ENCODE data around the gene OR4F6. TPM values are rescaled to one million over a fixed set of nuclear protein-coding genes. Genes with fewer than 3 reads are reported as not detected.

The OR4F6 gene
- total and polyA plus RNA-seq, 2 of the 13 experiments (the other 11 are each of a cell fraction or from before 2014, with no cell fraction given), result not detected

DNA sequence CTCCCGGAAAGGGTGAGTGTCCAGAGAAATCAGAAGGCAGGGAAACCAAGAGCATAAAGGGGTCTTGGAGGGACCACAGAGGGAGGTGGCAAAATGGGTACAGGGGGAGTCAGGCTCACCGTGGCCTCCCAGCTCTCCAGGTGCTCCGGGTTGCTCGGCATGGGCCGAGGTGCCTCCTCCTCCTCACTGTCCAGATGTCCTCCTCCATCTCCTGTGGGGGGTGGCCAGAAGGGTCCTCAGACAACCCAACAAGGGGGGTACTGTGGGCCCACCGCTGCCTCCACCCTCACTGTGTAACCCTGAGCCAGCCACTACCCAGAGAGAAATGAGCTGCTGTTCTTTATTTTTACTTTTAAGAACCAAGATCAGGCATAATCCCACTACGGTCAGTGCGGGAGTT, 30.4 kb upstream of the OR4F6 start:
- TF ChIP-seq ZNF263 (CRISPR knock-in tag; IDR thresholded peaks at IDR 0.05) (no peak), ZNF335 (CRISPR knock-in tag; IDR thresholded peaks at IDR 0.05) (no peak), ARNT2 (CRISPR knock-in tag; IDR thresholded peaks at IDR 0.05; ENCODE audit: low read depth) (no peak), ZNF619 (CRISPR knock-in tag; IDR thresholded peaks at IDR 0.05) (no peak), ZNF777 (CRISPR knock-in tag; IDR thresholded peaks at IDR 0.05) (no peak), ZNF737 (CRISPR knock-in tag; IDR thresholded peaks at IDR 0.05; ENCODE audit: borderline replicate concordance) (no peak), U2AF1 (optimal IDR thresholded peaks at IDR 0.05; ENCODE audit: low read depth, low read length) (no peak), TARDBP (CRISPR knock-in tag; IDR thresholded peaks at IDR 0.05) (no peak), DR1 (CRISPR knock-in tag; IDR thresholded peaks at IDR 0.05) (no peak), EHMT2 (IDR thresholded peaks at IDR 0.05; ENCODE audit: borderline replicate concordance, low read depth, low read length) (no peak), RBFOX2 (IDR thresholded peaks at IDR 0.05; ENCODE audit: low read depth, low read length) (no peak)
- TF ChIP-seq, protein P1, sequence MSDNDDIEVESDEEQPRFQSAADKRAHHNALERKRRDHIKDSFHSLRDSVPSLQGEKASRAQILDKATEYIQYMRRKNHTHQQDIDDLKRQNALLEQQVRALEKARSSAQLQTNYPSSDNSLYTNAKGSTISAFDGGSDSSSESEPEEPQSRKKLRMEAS (IDR thresholded peaks at IDR 0.05), result no peak
- TF ChIP-seq, protein P2, sequence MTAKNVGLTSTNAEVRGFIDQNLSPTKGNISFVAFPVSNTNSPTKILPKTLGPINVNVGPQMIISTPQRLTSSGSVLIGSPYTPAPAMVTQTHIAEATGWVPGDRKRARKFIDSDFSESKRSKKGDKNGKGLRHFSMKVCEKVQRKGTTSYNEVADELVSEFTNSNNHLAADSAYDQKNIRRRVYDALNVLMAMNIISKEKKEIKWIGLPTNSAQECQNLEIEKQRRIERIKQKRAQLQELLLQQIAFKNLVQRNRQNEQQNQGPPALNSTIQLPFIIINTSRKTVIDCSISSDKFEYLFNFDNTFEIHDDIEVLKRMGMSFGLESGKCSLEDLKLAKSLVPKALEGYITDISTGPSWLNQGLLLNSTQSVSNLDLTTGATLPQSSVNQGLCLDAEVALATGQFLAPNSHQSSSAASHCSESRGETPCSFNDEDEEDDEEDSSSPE (CRISPR knock-in tag; IDR thresholded peaks at IDR 0.05), result no peak
- H2AFZ ChIP-seq (ENCODE audit: low read length), result no peak overlapping the region
- intact Hi-C loops (cut with micrococcal nuclease; ENCODE audit: unreplicated experiment) (no loop called here), in situ Hi-C loops (cut with HindIII; ENCODE audit: extremely low pct_ligation_motif_present, low pct_unique_long_range_greater_than_20kb) (no loop called here)
- H3K27ac ChIP-seq (ENCODE audit: extremely low read length, insufficient read depth, low read length), result no peak overlapping the region
- H3K27me3 ChIP-seq (ENCODE audit: control insufficient read depth in 1 of 2, insufficient read depth in 2 of 2, low read length in 2 of 2), result peaks cover 2 to 46% of the 10 kb centered on the region in 2 experiments; a peak in 2 of 5 replicates
- DNase-seq (ENCODE audit: low spot score), result no peak
- no peaks in the 10 kb centered on the region for H3K9me3 ChIP-seq (ENCODE audit: low read length)
- FAIRE-seq, result no peak
- ATAC-seq, result no peak
- H3K4me2 ChIP-seq (ENCODE audit: low read depth, low read length), result no peak overlapping the region
- WGBS (ENCODE audit: low lambda C conversion rate), result 6% methylated on average over 5 of the region's 8 CpGs
- CTCF ChIA-PET (ENCODE audit: low intra/inter-chr PET ratio, low total read pairs), result no interaction called here
- H4K20me1 ChIP-seq (ENCODE audit: insufficient read depth, low read length), result no peaks in the 10 kb centered on the region
- BruUV-seq (replicated peaks), result no TSS peak
- H3K9ac ChIP-seq (ENCODE audit: insufficient read depth, low read depth, low read length), result no peak overlapping the region
- H3K4me3 ChIP-seq (replicated peaks in 1 of 3; ENCODE audit: insufficient read depth in 1 of 3, low read depth in 2 of 3, low read length in 3 of 3), result no peak overlapping the region
- no peaks in the 10 kb centered on the region for H3K79me2 ChIP-seq (ENCODE audit: insufficient read depth, low read length)
- POLR2A ChIA-PET, result no interaction called here
- H3K36me3 ChIP-seq (replicated peaks in 1 of 2; ENCODE audit: control insufficient read depth in 1 of 2, insufficient read depth in 2 of 2, low read length in 2 of 2), result no peaks in the 10 kb centered on the region
- no peaks in the 10 kb centered on the region for H3K4me1 ChIP-seq (ENCODE audit: insufficient read depth, low read length)
